Skeletal muscle satellite cell (primary cell): Measurements from ENCODE around the gene PTPN20.

Experiments used
- H3K27me3 ChIP-seq: 2 replicates; pipeline ENCODE4 v1.7.0; 2013; ENCODE audit warnings: low read length; ENCODE audit not compliant: control insufficient read depth, insufficient read depth
- H3K36me3 ChIP-seq: 2 replicates; pipeline ENCODE4 v1.7.0; 2013; ENCODE audit warnings: mild to moderate bottlenecking, control low read depth, low read length; ENCODE audit not compliant: insufficient read depth
- H3K4me1 ChIP-seq: 2 replicates; pipeline ENCODE4 v1.7.0; 2013; ENCODE audit warnings: low read length; ENCODE audit not compliant: control insufficient read depth, insufficient read depth
- H3K4me2 ChIP-seq: 2 replicates; pipeline ENCODE4 v1.7.0; 2013; ENCODE audit warnings: mild to moderate bottlenecking, low read length
- H3K4me3 ChIP-seq: 2 replicates; pipeline ENCODE4 v1.7.0; 2013; ENCODE audit warnings: low read length
- H3K9ac ChIP-seq: 2 replicates; pipeline ENCODE4 v1.7.0; 2013; ENCODE audit warnings: mild to moderate bottlenecking, low read depth, low read length, moderate library complexity
- H3K9me3 ChIP-seq: replicated peaks from 2 replicates; pipeline ENCODE4 v1.7.0; 2013; ENCODE audit warnings: mild to moderate bottlenecking, control low read depth, low read length

The PTPN20 gene

DNA sequence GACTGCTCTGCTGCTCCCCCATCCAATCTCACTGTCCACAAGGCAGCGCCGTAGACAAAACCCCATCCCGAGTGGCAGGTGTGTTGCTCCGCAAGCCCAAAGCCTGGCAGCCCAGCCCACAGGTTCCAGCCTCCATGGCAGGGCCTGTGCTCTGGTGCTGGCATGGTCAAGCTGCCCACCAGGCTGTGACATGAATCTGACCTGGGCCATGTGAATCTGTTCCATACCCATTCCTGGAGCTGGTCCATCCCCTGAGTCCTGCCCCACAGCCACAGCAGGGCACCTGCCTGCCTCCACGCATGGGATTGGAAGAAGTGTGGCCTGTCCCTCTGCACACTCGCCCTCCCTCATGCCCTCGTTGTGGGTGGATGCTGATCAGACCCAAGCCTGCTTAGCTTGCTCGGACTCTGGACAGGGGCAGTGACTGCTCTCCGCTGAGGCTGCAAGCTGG, 128.8 kb downstream of the PTPN20 start:
- no peaks in the 10 kb centered on the region for H3K9me3 ChIP-seq
- no peaks in the 10 kb centered on the region for H3K4me1 ChIP-seq
- H3K36me3 ChIP-seq, result no peaks in the 10 kb centered on the region
- H3K4me3 ChIP-seq, result no peak overlapping the region
- no peak overlapping the region for H3K4me2 ChIP-seq
- H3K9ac ChIP-seq, result no peak overlapping the region
- peaks cover 9% of the 10 kb centered on the region for H3K27me3 ChIP-seq

DNA sequence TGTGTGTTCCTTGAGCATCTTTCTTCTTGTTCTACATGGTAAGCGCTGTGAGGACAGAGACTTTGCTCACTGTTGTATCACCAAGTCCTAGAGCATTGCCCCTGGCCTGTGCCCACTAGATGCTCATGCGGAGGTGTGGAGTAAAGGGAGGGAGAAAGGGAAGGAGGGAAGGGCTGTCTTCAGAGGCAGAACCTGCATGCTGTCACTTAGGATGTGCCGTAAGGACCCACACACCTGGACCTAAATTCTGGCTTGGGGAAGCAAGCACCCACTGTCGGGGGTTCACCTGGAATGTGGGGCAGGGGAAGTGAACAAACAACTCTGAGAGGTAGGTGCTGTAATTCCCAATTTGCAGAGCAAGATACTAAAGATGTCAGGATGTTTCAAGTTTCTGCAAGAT, 129.5 kb downstream of the PTPN20 start:
- H3K27me3 ChIP-seq, result peaks cover 9% of the 10 kb centered on the region
- no peak overlapping the region for H3K4me3 ChIP-seq
- H3K4me1 ChIP-seq, result no peaks in the 10 kb centered on the region
- no peak overlapping the region for H3K9ac ChIP-seq
- H3K9me3 ChIP-seq, result no peaks in the 10 kb centered on the region
- no peak overlapping the region for H3K4me2 ChIP-seq
- no peaks in the 10 kb centered on the region for H3K36me3 ChIP-seq

DNA sequence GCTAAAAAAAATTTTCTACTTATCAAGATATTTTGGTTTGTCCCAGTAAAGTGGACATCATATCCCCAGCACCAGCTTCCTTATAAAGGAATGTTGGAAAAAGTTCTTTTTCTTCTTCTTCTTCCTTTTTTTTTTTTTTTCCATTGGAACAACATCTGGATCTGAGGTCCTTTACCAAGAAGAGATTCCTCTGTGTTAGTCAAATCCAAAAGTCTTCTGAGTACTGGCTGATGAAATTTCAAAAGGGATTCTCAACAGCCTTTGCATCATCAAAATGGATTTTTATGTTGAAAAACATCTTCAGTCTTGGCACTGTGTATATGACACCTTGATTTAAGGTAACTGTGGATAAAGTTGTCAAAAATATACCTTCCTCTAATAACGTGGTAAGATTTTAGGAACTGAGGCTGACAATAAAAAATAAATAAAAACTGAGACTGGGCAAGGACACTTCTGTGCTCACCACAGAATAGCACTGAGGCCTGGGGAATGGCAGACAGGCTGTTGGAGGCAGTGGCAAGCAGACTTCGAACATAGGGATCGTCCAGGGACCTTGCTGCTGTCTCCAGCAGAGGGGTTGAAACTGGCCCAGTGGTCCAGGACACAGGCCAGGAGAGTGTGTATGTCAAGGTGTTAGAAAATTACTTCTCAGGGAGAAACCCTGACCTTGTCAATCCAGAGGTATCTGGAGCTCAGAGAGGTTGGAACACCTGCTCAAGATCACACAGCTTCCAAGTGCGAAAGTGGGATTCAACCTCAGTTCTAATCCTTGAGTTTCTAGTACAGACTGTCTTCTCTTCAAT, 130.4 kb downstream of the PTPN20 start:
- Histone ChIP-seq H3K4me3 (no peak overlapping the region), H3K4me1 (no peaks in the 10 kb centered on the region), H3K36me3 (no peaks in the 10 kb centered on the region), H3K27me3 (peaks cover 9% of the 10 kb centered on the region), H3K9me3 (no peaks in the 10 kb centered on the region), H3K9ac (no peak overlapping the region), H3K4me2 (no peak overlapping the region)

DNA sequence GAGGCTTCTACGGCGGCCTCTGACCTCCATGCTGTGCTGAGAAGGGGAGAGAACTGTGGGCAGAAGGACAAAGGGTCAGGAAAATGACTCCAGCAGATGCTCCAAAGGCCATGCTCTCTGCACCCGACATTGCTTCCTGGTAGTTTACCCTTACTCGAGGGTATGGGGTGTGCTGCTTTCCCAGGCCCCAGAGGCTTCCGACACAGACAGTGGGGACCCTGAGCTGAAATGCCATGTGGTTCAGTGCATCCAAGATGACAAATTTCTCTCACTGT, 130.9 kb downstream of the PTPN20 start:
- Histone ChIP-seq H3K9me3 (no peaks in the 10 kb centered on the region), H3K36me3 (no peaks in the 10 kb centered on the region), H3K27me3 (peaks cover 9% of the 10 kb centered on the region), H3K4me3 (no peak overlapping the region), H3K9ac (no peak overlapping the region), H3K4me2 (no peak overlapping the region), H3K4me1 (no peaks in the 10 kb centered on the region)

DNA sequence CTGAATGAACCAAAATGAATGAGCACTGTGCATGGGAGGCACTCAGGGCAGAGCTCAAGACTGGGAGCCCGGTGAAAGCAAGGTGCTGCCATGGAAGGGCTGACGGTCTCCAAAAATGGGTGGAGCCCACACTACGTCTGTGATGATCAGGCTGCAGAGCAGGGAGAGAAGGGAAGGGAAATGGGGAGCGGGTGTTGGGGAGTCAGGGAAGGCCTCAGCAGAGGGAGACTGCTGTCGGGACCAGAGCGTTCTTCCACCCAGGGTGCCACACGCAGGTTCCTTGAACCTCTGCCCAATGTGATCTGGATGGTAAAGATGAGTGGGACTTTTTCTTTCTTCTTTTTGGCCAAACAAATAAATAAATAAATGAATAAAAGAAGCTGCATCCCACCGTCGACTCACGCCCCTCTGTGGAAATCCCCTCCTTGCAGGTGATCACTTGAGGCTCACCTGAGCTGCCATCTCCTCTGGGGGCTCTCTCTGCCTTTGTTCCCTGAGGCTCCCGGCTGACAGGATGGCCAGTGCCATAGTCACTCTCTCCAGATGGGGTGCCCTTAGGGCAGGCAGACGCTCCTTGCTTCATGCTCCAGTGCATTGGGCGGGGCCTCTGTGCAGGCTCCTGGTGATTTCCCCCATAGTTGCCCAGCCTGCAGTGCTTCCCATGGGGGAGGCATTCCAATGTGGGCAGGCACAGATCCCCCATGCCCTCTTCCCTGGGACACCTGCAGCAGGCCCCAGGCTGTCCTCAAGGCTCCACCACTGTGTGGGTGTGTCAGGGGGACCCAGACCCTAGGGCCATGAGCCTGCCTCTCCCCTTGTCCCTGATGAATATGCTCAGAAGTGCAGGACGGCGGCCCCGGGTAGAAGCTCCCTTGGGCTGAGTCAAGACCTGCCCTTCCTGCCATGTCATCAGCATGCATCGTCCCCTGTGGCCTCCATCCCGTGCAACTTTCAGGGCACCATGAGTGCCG, 131.8 kb downstream of the PTPN20 start:
- Histone ChIP-seq H3K9me3 (no peaks in the 10 kb centered on the region), H3K4me1 (no peaks in the 10 kb centered on the region), H3K9ac (no peak overlapping the region), H3K27me3 (peaks cover 9% of the 10 kb centered on the region), H3K4me3 (no peak overlapping the region), H3K36me3 (no peaks in the 10 kb centered on the region), H3K4me2 (no peak overlapping the region)

DNA sequence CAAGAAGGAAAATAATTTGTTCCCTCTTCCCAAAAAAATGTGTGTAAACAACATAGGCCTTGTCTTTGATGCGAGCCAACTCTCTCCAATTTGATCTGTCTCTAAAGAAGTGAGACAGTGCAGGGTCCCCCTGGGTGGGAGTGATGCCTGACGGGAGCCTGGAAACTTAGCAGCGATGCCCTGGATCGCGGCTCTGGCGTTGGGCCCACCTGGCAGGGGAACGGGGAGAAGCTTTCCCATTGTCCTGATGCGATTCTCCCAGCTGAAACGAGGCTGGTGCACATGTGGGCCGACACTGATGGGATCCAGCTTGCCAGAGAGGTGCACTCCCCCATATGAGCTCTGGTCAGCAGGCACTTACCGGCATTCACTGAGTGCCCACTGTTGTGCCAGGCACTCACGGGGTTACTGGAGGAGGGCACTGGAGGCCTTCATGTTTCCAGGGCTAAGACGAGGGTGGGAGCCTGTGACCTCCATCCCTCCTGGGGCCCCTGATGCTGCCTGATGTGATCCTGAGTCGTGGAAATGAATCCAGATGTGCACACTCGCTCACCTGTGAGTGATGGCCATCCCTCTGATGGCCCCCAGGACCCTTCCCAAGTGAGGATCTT, 132.8 kb downstream of the PTPN20 start:
- Histone ChIP-seq H3K36me3 (no peaks in the 10 kb centered on the region), H3K4me2 (no peak overlapping the region), H3K9me3 (no peaks in the 10 kb centered on the region), H3K4me3 (no peak overlapping the region), H3K27me3 (peaks cover 9% of the 10 kb centered on the region), H3K9ac (no peak overlapping the region), H3K4me1 (no peaks in the 10 kb centered on the region)

DNA sequence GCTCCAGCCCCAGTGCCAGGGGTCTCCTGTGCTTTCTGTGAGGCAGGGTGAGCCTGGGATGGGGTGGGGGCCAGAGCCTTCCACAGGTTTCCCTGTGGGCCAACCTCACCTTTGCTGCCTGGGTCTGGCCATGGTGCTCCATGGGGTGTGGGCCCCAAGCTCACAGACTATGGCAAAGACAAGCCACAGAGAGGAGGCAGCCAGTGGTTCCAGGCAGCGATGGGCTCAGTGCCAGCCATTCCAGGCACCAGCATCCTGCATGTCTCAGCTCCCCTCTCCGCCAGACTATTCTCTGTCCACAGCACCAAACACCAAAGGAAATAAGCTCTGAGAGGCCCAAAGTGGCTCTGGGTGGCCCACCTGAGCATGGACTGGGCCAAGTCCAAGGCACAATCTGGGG, 133.5 kb downstream of the PTPN20 start:
- no peak overlapping the region for H3K9ac ChIP-seq
- no peaks in the 10 kb centered on the region for H3K9me3 ChIP-seq
- H3K4me2 ChIP-seq, result no peak overlapping the region
- H3K4me1 ChIP-seq, result no peaks in the 10 kb centered on the region
- no peak overlapping the region for H3K4me3 ChIP-seq
- peaks cover 9% of the 10 kb centered on the region for H3K27me3 ChIP-seq
- H3K36me3 ChIP-seq, result no peaks in the 10 kb centered on the region

DNA sequence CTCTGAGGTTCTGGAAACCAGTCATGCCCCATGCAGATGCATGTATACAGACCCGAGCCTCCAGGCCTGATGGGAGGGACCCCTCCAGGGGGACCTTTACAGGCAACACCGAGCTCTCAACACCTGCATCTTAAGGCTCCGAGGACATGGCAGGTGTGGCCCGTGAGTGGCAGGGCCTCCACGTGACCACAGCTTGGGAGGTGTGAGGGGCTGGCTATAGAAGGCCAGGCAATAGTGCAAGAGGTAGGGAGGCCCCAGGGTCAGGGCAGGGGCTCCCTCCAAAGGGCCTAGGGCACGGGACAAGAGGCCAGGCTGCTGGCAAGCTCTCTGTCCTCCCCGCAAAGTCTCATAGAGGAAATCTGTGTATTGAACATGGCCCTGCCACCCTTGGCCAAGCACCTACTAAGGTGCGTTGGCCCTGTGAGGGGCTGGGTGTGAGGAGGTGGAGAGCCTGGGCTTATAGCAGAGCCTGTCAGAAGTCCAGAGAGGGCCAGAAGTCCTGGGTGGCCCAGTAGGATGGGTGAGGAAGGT, 134.2 kb downstream of the PTPN20 start:
- no peaks in the 10 kb centered on the region for H3K4me1 ChIP-seq
- H3K9me3 ChIP-seq, result no peaks in the 10 kb centered on the region
- no peak overlapping the region for H3K9ac ChIP-seq
- no peak overlapping the region for H3K4me2 ChIP-seq
- no peaks in the 10 kb centered on the region for H3K36me3 ChIP-seq
- peaks cover 9% of the 10 kb centered on the region for H3K27me3 ChIP-seq
- H3K4me3 ChIP-seq, result no peak overlapping the region

DNA sequence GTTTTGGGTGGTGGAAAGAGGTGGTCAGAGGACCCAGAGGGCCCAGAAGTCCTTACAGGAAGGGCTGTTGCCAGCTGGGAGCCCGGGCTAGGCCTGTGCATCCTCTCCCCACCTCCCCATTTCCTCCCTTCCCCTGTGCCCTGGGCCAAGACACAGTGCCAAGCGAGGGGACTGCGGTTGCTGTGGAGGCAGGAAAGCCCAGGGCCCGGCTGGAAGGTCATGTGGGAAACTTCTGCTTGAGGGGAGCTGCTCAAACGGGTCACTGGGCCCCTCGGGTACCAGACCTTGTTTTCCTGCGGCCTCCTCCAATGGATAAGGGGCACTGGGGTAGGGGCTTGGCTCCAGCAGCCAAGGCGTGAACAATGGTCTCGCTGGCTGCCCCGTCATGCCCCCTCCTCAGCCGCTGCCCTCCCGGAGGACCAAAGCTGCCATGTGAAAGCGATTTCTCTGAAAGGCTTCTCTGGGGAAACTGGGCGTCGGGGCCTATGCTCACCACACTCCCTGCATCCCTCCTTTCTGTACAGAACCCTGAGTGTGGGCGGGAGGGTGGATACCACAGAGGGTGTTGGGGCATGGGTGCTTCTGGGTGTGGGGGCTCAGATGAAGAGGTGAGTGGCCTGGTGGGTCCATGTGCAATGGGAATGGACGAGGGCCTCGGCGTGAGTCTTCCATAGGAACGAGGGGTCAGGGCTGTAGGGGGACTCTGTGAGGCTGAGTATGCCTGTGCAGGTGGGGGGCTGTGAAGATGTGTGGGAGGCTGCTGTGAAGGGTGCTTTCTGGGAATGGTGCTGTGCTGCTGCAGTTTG, 135.3 kb downstream of the PTPN20 start:
- H3K27me3 ChIP-seq, result peaks cover 9% of the 10 kb centered on the region
- no peak overlapping the region for H3K9ac ChIP-seq
- H3K9me3 ChIP-seq, result no peaks in the 10 kb centered on the region
- H3K36me3 ChIP-seq, result no peaks in the 10 kb centered on the region
- H3K4me3 ChIP-seq, result no peak overlapping the region
- no peak overlapping the region for H3K4me2 ChIP-seq
- no peaks in the 10 kb centered on the region for H3K4me1 ChIP-seq

DNA sequence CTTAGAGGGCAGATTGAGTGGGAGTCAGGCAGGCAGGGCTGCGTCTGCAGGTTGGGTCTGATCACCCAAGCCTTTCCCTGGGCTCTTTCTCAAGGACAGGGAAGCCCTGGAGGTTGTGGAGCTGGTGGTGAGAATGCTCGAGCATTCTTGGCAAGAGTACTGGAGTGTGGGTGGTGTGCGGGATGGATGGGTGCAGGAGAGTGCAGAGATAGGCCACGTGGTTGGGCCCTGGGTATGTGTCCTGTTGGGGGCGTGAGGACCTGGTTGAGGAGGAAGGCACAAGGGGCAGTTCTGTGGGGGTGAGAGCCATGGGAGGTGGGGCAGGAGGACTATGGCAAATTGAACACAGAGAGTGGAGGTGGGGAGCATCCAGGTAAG, 135.9 kb downstream of the PTPN20 start:
- Histone ChIP-seq H3K9ac (no peak overlapping the region), H3K36me3 (no peaks in the 10 kb centered on the region), H3K27me3 (peaks cover 9% of the 10 kb centered on the region), H3K4me3 (no peak overlapping the region), H3K4me2 (no peak overlapping the region), H3K4me1 (no peaks in the 10 kb centered on the region), H3K9me3 (no peaks in the 10 kb centered on the region)
